ENCODE results near the gene SLX9. TPM values are rescaled to one million over a fixed set of nuclear protein-coding genes. Genes with fewer than 3 reads are reported as not detected.
"Not testable (repeated sequence)": the region's sequence is repeated elsewhere in the genome, so short reads cannot be mapped to it uniquely, and the experiment has no call there.

Gene SLX9
- total and polyA plus RNA-seq, 7 experiments from 2014 or later, result 13.2 to 46.4 (median 19.2) TPM

DNA sequence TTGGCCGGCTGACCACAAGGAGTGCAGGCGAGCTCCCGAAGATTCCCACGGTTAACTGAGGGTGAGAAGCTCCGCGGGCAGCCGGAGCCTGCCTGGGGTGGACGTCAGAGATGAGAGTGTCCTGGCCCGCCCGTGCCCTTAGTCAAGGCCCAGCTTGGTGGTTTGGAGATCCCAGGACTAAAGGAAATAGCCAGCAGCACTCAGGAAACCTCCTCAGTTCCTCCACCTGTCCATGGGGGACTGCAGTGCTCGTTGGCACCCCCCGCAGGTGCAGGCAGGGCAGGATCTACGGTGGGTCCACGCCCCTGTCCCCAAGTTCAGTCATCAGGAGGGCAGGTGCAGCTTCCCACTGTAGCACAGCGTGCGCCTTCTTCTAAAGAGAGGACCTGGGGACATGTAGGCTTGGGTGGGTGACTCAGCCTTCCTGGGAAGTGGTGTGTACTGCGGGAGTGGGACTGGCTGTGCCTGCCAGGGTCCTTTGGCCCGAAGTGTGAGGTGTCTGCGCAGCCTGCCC is 32.5 kb downstream of the SLX9 start:
- Histone ChIP-seq H3K27me3 (ENCODE audit: control insufficient read depth in 2 of 2, insufficient read depth in 2 of 2, low read length in 2 of 2) (no peaks in the 10 kb centered on the region), H3K4me1 (ENCODE audit: control insufficient read depth in 2 of 2, insufficient read depth in 2 of 2, low read length in 2 of 2) (peaks cover 0 to 8% of the 10 kb centered on the region in 2 donors), H3K36me3 (ENCODE audit: control insufficient read depth in 2 of 3, insufficient read depth in 3 of 3, low read length in 3 of 3) (peaks cover 0 to 63% (median 3%) of the 10 kb centered on the region in 3 experiments), H3K27ac (ENCODE audit: low read depth, low read length) (no peak overlapping the region), H3K9me3 (ENCODE audit: control insufficient read depth in 2 of 3, low read length in 3 of 3) (no peaks in the 10 kb centered on the region), H3K4me3 (ENCODE audit: low read length) (no peak overlapping the region)
- Mint-ChIP-seq H3K4me3 (no peak overlapping the region), H3K27ac (no peak overlapping the region), H3K9me3 (no peaks in the 10 kb centered on the region), H3K27me3 (no peaks in the 10 kb centered on the region), H3K36me3 (peaks cover 0 to 15% (median 2%) of the 10 kb centered on the region in 5 donors), H3K4me1 (peaks cover 9 to 27% (median 19%) of the 10 kb centered on the region in 7 donors)
- ATAC-seq (no peak), DNase-seq (no peak)
- POLR2A ChIA-PET, result no interaction called here
- intact Hi-C loops (cut with micrococcal nuclease), result no loop called here
- CTCF ChIA-PET, result interaction anchor here (1.0 kb wide), 1 partner anchor 164 kb away, joined by 3 read pairs; no protein-coding TSS in a partner anchor

DNA sequence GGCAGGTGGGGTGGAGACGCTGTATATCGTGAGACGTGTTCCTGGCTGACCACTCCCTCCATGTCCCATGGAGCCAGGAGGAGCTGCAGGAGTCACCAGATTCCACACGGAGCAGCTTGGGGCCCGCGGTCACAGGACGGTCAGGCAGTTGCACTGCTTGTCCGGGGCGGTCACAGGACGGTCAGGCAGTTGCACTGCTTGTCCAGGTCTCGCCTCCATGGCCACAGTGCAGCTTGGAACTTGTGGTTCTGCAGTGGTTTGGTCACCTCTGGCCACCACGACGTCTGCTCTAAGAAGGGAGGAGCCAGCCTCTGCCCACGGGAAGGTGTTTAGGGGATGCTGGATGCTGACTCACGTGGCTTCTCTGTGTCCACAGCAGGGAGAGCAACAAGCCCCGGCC is 33.0 kb downstream of the SLX9 start:
- intact Hi-C loops (cut with micrococcal nuclease), result no loop called here
- DNase-seq, result no peak
- H3K27ac Mint-ChIP-seq, result no peak overlapping the region
- peaks cover 8 to 23% (median 17%) of the 10 kb centered on the region in 7 donors for H3K4me1 Mint-ChIP-seq
- Histone ChIP-seq H3K36me3 (ENCODE audit: control insufficient read depth in 2 of 3, insufficient read depth in 3 of 3, low read length in 3 of 3) (peaks cover 0 to 63% (median 0%) of the 10 kb centered on the region in 3 experiments), H3K9me3 (ENCODE audit: control insufficient read depth in 2 of 3, low read length in 3 of 3) (no peaks in the 10 kb centered on the region), H3K4me3 (ENCODE audit: low read length) (no peak overlapping the region), H3K4me1 (ENCODE audit: control insufficient read depth in 2 of 2, insufficient read depth in 2 of 2, low read length in 2 of 2) (peaks cover 0 to 3% of the 10 kb centered on the region in 2 donors), H3K27ac (ENCODE audit: low read depth, low read length) (no peak overlapping the region), H3K27me3 (ENCODE audit: control insufficient read depth in 2 of 2, insufficient read depth in 2 of 2, low read length in 2 of 2) (no peaks in the 10 kb centered on the region)
- no peak for ATAC-seq
- H3K9me3 Mint-ChIP-seq, result no peaks in the 10 kb centered on the region
- peaks cover 0 to 15% (median 0%) of the 10 kb centered on the region in 5 donors for H3K36me3 Mint-ChIP-seq
- POLR2A ChIA-PET, result no interaction called here
- no peak overlapping the region for H3K4me3 Mint-ChIP-seq
- H3K27me3 Mint-ChIP-seq, result no peaks in the 10 kb centered on the region
- CTCF ChIA-PET, result no interaction called here

DNA sequence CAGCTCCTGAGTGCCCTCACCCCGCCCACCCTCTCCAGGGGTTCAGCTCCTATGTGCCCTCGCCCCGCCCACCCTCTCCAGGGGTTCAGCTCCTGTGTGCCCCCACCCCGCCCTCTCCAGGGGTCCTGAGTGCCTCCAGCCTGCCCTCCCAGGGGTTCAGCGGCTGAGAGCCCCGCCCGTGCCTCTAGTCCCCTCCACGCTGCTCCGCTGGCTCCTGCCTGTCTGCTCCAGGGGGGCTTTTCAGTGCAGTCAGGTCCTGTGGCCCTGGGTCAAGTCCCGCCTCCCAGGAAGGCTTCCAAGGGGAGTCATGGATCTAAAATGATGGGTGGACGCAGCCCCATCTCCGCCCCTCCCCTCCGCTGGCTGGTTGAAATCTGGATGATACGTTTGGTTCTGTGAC is 33.8 kb downstream of the SLX9 start:
- DNase-seq (no peak), ATAC-seq (no peak)
- Mint-ChIP-seq H3K4me3 (no peak overlapping the region), H3K27me3 (no peaks in the 10 kb centered on the region), H3K9me3 (no peaks in the 10 kb centered on the region), H3K27ac (peak overlapping the region in 1 of 9 donors; percentile 54), H3K4me1 (peaks cover 8 to 17% (median 13%) of the 10 kb centered on the region in 7 donors), H3K36me3 (peaks cover 0 to 11% (median 0%) of the 10 kb centered on the region in 5 donors)
- no peaks in the 10 kb centered on the region for H3K27me3 ChIP-seq (ENCODE audit: control insufficient read depth in 2 of 2, insufficient read depth in 2 of 2, low read length in 2 of 2)
- CTCF ChIA-PET, result no interaction called here
- H3K4me3 ChIP-seq (ENCODE audit: low read length), result no peak overlapping the region
- no peak overlapping the region for H3K27ac ChIP-seq (ENCODE audit: low read depth, low read length)
- H3K4me1 ChIP-seq (ENCODE audit: control insufficient read depth in 2 of 2, insufficient read depth in 2 of 2, low read length in 2 of 2), result no peaks in the 10 kb centered on the region
- POLR2A ChIA-PET, result no interaction called here
- intact Hi-C loops (cut with micrococcal nuclease), result no loop called here
- H3K36me3 ChIP-seq (ENCODE audit: control insufficient read depth in 2 of 3, insufficient read depth in 3 of 3, low read length in 3 of 3), result peaks cover 0 to 59% (median 0%) of the 10 kb centered on the region in 3 experiments
- H3K9me3 ChIP-seq (ENCODE audit: control insufficient read depth in 2 of 3, low read length in 3 of 3), result no peaks in the 10 kb centered on the region

- Mint-ChIP-seq H3K36me3 (peaks cover 0 to 12% (median 0%) of the 10 kb centered on the region in 5 donors), H3K27ac (no peak overlapping the region), H3K4me1 (peaks cover 4 to 11% (median 6%) of the 10 kb centered on the region in 7 donors), H3K9me3 (no peaks in the 10 kb centered on the region), H3K4me3 (no peak overlapping the region), H3K27me3 (no peaks in the 10 kb centered on the region)
- DNase-seq (no peak), ATAC-seq (no peak)
- peaks cover 0 to 59% (median 0%) of the 10 kb centered on the region in 3 experiments for H3K36me3 ChIP-seq (ENCODE audit: control insufficient read depth in 2 of 3, insufficient read depth in 3 of 3, low read length in 3 of 3)
- H3K4me1 ChIP-seq (ENCODE audit: control insufficient read depth in 2 of 2, insufficient read depth in 2 of 2, low read length in 2 of 2), result no peaks in the 10 kb centered on the region
- H3K4me3 ChIP-seq (ENCODE audit: low read length), result no peak overlapping the region
- intact Hi-C loops (cut with micrococcal nuclease), result no loop called here
- no peaks in the 10 kb centered on the region for H3K9me3 ChIP-seq (ENCODE audit: control insufficient read depth in 2 of 3, low read length in 3 of 3)
- no peaks in the 10 kb centered on the region for H3K27me3 ChIP-seq (ENCODE audit: control insufficient read depth in 2 of 2, insufficient read depth in 2 of 2, low read length in 2 of 2)
- H3K27ac ChIP-seq (ENCODE audit: low read depth, low read length), result no peak overlapping the region
- ChIA-PET POLR2A (no interaction called here), CTCF (no interaction called here)
These were observed 34.8 kb downstream of the SLX9 start for GRCh38 chr21:44974676-44975075.

DNA sequence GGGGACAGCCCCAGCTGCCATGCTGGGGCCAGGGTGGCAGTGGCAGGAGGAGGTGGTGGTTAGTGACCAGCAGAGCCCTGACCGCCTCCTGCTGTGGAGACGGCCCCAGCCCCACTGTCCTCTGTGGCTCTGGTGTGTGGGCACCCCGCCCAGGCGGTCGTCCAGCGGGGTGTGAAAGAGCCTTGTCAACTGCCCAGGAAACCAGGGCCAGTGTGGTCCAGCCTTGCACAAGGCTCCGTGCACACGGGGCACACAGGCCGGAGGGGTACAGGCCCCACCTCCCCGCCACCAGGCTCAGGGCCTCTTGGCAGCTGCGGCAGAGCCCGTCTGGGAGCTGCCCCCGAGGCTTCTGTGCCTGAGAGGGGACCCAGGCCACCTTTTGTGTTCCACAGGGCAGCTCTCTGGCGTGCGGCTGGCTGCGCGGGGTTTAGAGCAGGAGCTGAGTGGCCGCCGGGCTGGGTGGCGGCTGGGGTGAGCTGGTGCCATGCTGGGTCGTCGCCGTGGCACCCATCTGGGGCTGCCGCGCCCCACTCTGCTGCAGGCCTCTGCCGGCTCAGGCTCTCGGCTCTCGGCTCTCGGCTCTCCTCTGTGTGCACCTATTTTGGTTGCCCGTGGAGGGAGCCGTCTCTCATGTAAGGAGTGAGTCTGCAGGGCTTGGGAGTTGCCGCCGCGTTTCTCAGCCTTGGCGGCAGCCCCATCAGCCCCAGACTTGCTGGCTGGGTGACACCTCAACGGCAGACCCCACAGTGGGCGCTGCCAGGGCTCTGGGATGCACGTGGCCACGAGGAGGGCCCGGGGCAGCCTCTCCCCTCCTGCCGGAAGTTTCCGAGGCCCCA is 36.1 kb downstream of the SLX9 start:
- H3K27ac Mint-ChIP-seq, result no peak overlapping the region
- Histone ChIP-seq H3K27ac (ENCODE audit: low read depth, low read length) (no peak overlapping the region), H3K27me3 (ENCODE audit: control insufficient read depth in 2 of 2, insufficient read depth in 2 of 2, low read length in 2 of 2) (no peaks in the 10 kb centered on the region), H3K9me3 (ENCODE audit: control insufficient read depth in 2 of 3, low read length in 3 of 3) (no peaks in the 10 kb centered on the region), H3K4me3 (ENCODE audit: low read length) (no peak overlapping the region), H3K4me1 (ENCODE audit: control insufficient read depth in 2 of 2, insufficient read depth in 2 of 2, low read length in 2 of 2) (no peaks in the 10 kb centered on the region), H3K36me3 (ENCODE audit: control insufficient read depth in 2 of 3, insufficient read depth in 3 of 3, low read length in 3 of 3) (peaks cover 0 to 53% (median 0%) of the 10 kb centered on the region in 3 experiments)
- no peaks in the 10 kb centered on the region for H3K27me3 Mint-ChIP-seq
- intact Hi-C loops (cut with micrococcal nuclease), result no loop called here
- peaks cover 0 to 8% (median 0%) of the 10 kb centered on the region in 5 donors for H3K36me3 Mint-ChIP-seq
- no peaks in the 10 kb centered on the region for H3K9me3 Mint-ChIP-seq
- DNase-seq (no peak), ATAC-seq (no peak)
- H3K4me3 Mint-ChIP-seq, result no peak overlapping the region
- peaks cover 0 to 5% (median 0%) of the 10 kb centered on the region in 7 donors for H3K4me1 Mint-ChIP-seq
- CTCF ChIA-PET, result no interaction called here
- POLR2A ChIA-PET, result no interaction called here

DNA sequence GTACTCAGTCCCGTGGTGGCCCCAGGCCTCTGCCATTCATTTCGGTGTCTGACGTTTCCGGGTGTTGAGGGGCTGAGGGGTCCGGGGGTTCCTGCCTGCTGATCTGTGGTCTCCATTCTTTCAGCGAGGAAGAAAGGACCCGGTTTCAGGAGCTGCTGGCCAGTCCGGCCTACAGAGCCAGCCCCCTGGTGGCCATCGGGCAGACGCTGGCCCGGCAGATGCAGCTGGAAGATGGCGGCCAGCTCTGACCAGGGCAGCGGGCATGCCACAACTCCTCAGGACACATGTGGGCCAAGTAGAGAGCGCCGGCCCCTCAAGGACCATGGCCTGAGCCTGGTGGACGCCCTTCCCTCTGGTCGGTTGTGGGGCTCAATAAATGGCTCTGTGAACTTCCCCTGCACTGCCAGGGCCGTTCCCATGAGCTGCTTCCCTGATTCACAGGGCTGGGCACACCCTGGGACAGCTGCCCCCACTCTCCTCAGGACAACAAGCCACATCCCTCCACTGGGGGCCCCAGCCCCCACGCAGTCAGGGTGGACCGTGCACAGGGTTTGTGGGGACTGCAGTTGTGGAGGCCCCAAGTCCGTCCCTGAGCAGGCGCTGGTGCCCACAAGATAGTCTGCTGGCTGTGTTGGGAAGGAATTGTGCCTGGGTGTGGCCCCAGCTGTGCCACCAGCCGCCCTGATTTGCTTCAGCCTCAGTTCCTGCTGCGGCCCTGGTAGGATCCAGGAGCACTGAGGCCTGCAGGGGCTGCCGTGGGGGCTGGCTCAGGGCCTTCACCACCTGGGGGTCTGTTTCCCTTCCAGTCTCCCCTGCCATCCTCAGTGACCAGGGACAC is 36.9 kb downstream of the SLX9 start:
- H3K36me3 ChIP-seq (ENCODE audit: control insufficient read depth in 2 of 3, insufficient read depth in 3 of 3, low read length in 3 of 3), result peaks cover 0 to 53% (median 0%) of the 10 kb centered on the region in 3 experiments
- H3K27me3 Mint-ChIP-seq; H3K9me3 ChIP-seq (ENCODE audit: control insufficient read depth in 2 of 3, low read length in 3 of 3); ATAC-seq; H3K4me3 Mint-ChIP-seq; H3K4me1 ChIP-seq (ENCODE audit: control insufficient read depth in 2 of 2, insufficient read depth in 2 of 2, low read length in 2 of 2); H3K36me3 Mint-ChIP-seq; POLR2A ChIA-PET; H3K27me3 ChIP-seq (ENCODE audit: control insufficient read depth in 2 of 2, insufficient read depth in 2 of 2, low read length in 2 of 2); H3K4me1 Mint-ChIP-seq; H3K27ac Mint-ChIP-seq; H3K27ac ChIP-seq (ENCODE audit: low read depth, low read length); intact Hi-C loops (cut with micrococcal nuclease); H3K4me3 ChIP-seq (ENCODE audit: low read length); DNase-seq; H3K9me3 Mint-ChIP-seq: not testable (repeated sequence)
- CTCF ChIA-PET, result interaction anchor here (1.2 kb wide), 1 partner anchor 152 kb away, joined by 3 read pairs; no protein-coding TSS in a partner anchor
